HG02840 (cell line): ENCODE measurements around the gene METRN.

ENCODE experiments used
- ATAC-seq: cut with Tn5 transposase; IDR thresholded peaks from one replicate; pipeline ENCODE4 v1.9.1; 2021; ENCODE audit warnings: mild to moderate bottlenecking, moderate library complexity, moderate number of reproducible peaks; ENCODE audit not compliant: unreplicated experiment, low FRiP score

METRN gene

GRCh38 chr16:677316-678190 is 37.4 kb upstream of the METRN start:
- ATAC-seq, result no peak

- no peak for ATAC-seq
These were observed 36.6 kb upstream of the METRN start for GRCh38 chr16:678209-678857.

- ATAC-seq, result peak; percentile 4
These were observed 35.8 kb upstream of the METRN start for GRCh38 chr16:678858-679813.

- peak; percentile 31 for ATAC-seq
These were observed 34.9 kb upstream of the METRN start, which contains the start of gene STUB1 for GRCh38 chr16:679814-680624. Gene STUB1, plus strand, starts transcription at chr16:680410. Its CDS starts 116 bp downstream, at chr16:680526.

GRCh38 chr16:680625-680945 is 34.3 kb upstream of the METRN start:
- no peak for ATAC-seq

GRCh38 chr16:680967-681745 is 33.8 kb upstream of the METRN start:
- ATAC-seq, result no peak

GRCh38 chr16:681746-682427 is 33.0 kb upstream of the METRN start:
- ATAC-seq, result no peak

GRCh38 chr16:682493-683395 is 32.2 kb upstream of the METRN start:
- no peak for ATAC-seq

GRCh38 chr16:683396-684070 is 31.4 kb upstream of the METRN start:
- peak; percentile 6 for ATAC-seq

- ATAC-seq, result peak; percentile 49
These were observed 30.7 kb upstream of the METRN start, which contains the start of gene JMJD8 for GRCh38 chr16:684071-684794. Gene JMJD8, minus strand, starts transcription at chr16:684334. Its CDS starts 15 bp downstream, at chr16:684319.

GRCh38 chr16:684961-685696 is 29.8 kb upstream of the METRN start:
- ATAC-seq, result no peak

GRCh38 chr16:685967-686366 is 29.0 kb upstream of the METRN start:
- no peak for ATAC-seq

- ATAC-seq, result no peak
These were observed 28.3 kb upstream of the METRN start for GRCh38 chr16:686459-687260.

- ATAC-seq, result no peak
These were observed 27.4 kb upstream of the METRN start for GRCh38 chr16:687499-687898.
